Heart left ventricle (tissue), 16 donors: ENCODE measurements around the gene PTPRZ1. TPM values are rescaled to one million over a fixed set of nuclear protein-coding genes. Genes with fewer than 3 reads are reported as not detected.

Experiments
- ATAC-seq, 4 donors: fragments of 200-7000 bp; cut with Tn5 transposase; one replicate each; pipeline ENCODE4 v1.9.1; 2020 to 2022; ENCODE audit warnings: moderate library complexity in 4 of 4, mild to moderate bottlenecking in 3 of 4, moderate number of reproducible peaks in 1 of 4
- DNase-seq, 5 donors: peaks; one replicate each; pipeline ENCODE4 v3.0.0-alpha.2; 2020
- H3K27ac ChIP-seq, 12 donors: fragments of 200-600 bp; sonication (generic) in 4 of 12; one replicate each; pipeline versions ENCODE4 v1.5.0 to v1.8.0; 2016 to 2022; ENCODE audit warnings: mild to moderate bottlenecking in 2 of 12
- H3K27me3 ChIP-seq, 9 donors: fragments of 200-600 bp; sonication (generic) in 2 of 9; one replicate each; pipeline versions ENCODE4 v1.5.1 to v1.8.0; 2016 to 2022; ENCODE audit warnings: mild to moderate bottlenecking in 3 of 9
- H3K36me3 ChIP-seq, 9 donors: fragments of 200-600 bp; sonication (generic) in 2 of 9; one replicate each; pipeline versions ENCODE4 v1.5.0 to v1.8.0; 2018 to 2022; ENCODE audit warnings: mild to moderate bottlenecking in 2 of 9
- H3K4me1 ChIP-seq, 12 donors: fragments of 200-600 bp; sonication (generic) in 4 of 12; one replicate each; pipeline versions ENCODE4 v1.5.0 to v1.8.0; 2016 to 2022; ENCODE audit warnings: mild to moderate bottlenecking in 3 of 12
- H3K4me3 ChIP-seq, 12 donors: fragments of 200-600 bp; sonication (generic) in 4 of 12; one replicate each; pipeline versions ENCODE4 v1.5.0 to v1.8.0; 2017 to 2022; ENCODE audit warnings: mild to moderate bottlenecking in 9 of 12, moderate library complexity in 4 of 12
- H3K9me3 ChIP-seq, 12 donors: fragments of 200-600 bp; sonication (generic) in 4 of 12; one replicate each; pipeline versions ENCODE4 v1.5.0 to v1.8.0; 2016 to 2022; ENCODE audit warnings: mild to moderate bottlenecking in 1 of 12
- POLR2A ChIP-seq, 2 donors: fragments of 450-650 bp; IDR thresholded peaks; one replicate each; pipeline ENCODE4 v1.6.1; 2017; ENCODE audit warnings: antibody characterized with exemption in 2 of 2, mild to moderate bottlenecking in 2 of 2, moderate library complexity in 2 of 2
- WGBS, 4 donors: extraction: QIAGEN DNeasy Blood & Tissue Kit in 2 of 4; methylation state at CpG; one replicate each; pipeline versions ENCODE4 v1.1.5 to v1.1.7; 2013 to 2018; 5-methylcytosine and 5-hydroxymethylcytosine counted together
- intact Hi-C, 10 donors: fragments of 100-400 bp; cut with DNase I; formaldehyde crosslinking; loops; one replicate each; pipeline versions ENCODE4 v1.11.1 to v1.14.2; 2022
- polyA plus RNA-seq, 2 donors: library from polyadenylated mRNA; stranded (reverse); fragments of 200-250 nt; gene quantifications; one replicate each; pipeline ENCODE4 v1.2.3, GENCODE V29; 2013
- total RNA-seq, 9 donors: library from RNA; depleted of rRNA in 2 of 9; stranded (reverse); fragments of >200 nt in 2 of 9; fragmentation: NEBNext Ultra II Directional in 3 of 9; extraction: Animal tissue kit (Norgen Biotek cat#: 25700) in 3 of 9; gene quantifications; one replicate each; pipeline versions ENCODE4 v1.1.0 to v1.2.4, GENCODE V29; 2016 to 2023
- TF ChIP-seq, protein P1 (sequence below), 12 donors: fragments of 200-600 bp; sonication (generic) in 4 of 12; IDR thresholded peaks; one replicate each; pipeline versions ENCODE4 v1.5.0 to v1.8.0; 2018 to 2022; ENCODE audit warnings: antibody characterized with exemption in 12 of 12, mild to moderate bottlenecking in 5 of 12
- donor health status: ischemic (EF 13 %, LVEDD 7.1; RV severe dilation, severe dysfunction).
- donor health status: healthy with polysubstance abuse.
- donor health status: DM: no; HTN: yes; CAD: no.
- donor health status: DM: no; HTN: no; CAD: no.
- donor health status: ischemic (EF 25% LVEDD 6.9; RV normal size, moderate dysfunction).
- donor health status: ischemic (EF 25% LVEDD 5.7; RV mildly dilated, moderate dysfunction).
- donor health status: healthy.
- donor health status: DM: yes; HTN: yes; CAD: no.
- donor health status: ischemic (EF 35%, LVEDD 5.7; RV mildly dilated, moderate dysfunction).
- donor health status: nonischemic (EF 11% LVEDD 7.7; RV severe dilation, severe dysfunction).
- donor health status: DM: yes; HTN: yes; CAD: no.
- donor health status: PGD.
- donor health status: ischemic (EF 29% LVEDD 5.4; RV normal size, mild dysfunction).
- donor health status: nonischemic (EF 23%, LVEDD 6.1; RV moderate dilation, normal function).

PTPRZ1 gene
- total and polyA plus RNA-seq, 11 donors: 0.27 to 4.8 (median 0.45) TPM

- Histone ChIP-seq H3K36me3 (peaks cover 0 to 2% (median 0%) of the 10 kb centered on the region in 9 donors), H3K9me3 (no peaks in the 10 kb centered on the region), H3K27me3 (no peaks in the 10 kb centered on the region), H3K4me1 (no peaks in the 10 kb centered on the region), H3K4me3 (no peak overlapping the region), H3K27ac (no peak overlapping the region)
- TF ChIP-seq, protein P1, sequence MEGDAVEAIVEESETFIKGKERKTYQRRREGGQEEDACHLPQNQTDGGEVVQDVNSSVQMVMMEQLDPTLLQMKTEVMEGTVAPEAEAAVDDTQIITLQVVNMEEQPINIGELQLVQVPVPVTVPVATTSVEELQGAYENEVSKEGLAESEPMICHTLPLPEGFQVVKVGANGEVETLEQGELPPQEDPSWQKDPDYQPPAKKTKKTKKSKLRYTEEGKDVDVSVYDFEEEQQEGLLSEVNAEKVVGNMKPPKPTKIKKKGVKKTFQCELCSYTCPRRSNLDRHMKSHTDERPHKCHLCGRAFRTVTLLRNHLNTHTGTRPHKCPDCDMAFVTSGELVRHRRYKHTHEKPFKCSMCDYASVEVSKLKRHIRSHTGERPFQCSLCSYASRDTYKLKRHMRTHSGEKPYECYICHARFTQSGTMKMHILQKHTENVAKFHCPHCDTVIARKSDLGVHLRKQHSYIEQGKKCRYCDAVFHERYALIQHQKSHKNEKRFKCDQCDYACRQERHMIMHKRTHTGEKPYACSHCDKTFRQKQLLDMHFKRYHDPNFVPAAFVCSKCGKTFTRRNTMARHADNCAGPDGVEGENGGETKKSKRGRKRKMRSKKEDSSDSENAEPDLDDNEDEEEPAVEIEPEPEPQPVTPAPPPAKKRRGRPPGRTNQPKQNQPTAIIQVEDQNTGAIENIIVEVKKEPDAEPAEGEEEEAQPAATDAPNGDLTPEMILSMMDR (IDR thresholded peaks at IDR 0.05): no peak
- no peak for TF ChIP-seq POLR2A (IDR thresholded peaks at IDR 0.05)
- intact Hi-C loops: no loop called here
- 61 to 74% (median 63%) methylated on average over 3 of the region's 3 CpGs for WGBS, 4 donors
- DNase-seq (no peak), ATAC-seq (no peak)
Measured at GRCh38 chr7:122068999-122069398, 196.0 kb downstream of the PTPRZ1 start.

DNA sequence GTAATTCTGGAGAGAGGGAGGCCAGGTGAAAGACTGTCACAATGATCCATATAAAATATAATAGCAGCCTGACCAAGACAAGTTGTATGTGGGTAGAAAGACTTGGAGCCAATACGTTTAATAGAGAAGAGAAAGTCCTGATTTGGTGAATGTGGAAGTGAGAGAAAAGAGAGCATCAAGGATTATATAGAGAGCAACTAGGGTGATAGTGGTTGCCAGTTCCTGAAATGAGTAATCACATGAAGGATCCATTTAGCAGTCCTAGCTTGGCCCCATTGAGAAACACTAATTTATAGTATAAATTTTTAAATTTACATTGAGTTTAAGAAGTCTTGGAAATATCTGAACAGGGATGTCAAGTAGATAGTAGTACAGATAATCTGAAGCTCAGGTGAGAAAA lies 197.1 kb downstream of the PTPRZ1 start:
- DNase-seq (no peak), ATAC-seq (no peak)
- peaks cover 0 to 11% (median 5%) of the 10 kb centered on the region in 9 donors for H3K36me3 ChIP-seq
- no peaks in the 10 kb centered on the region for H3K9me3 ChIP-seq
- H3K4me1 ChIP-seq: no peaks in the 10 kb centered on the region
- no peak for TF ChIP-seq POLR2A (IDR thresholded peaks at IDR 0.05)
- TF ChIP-seq, protein P1 (IDR thresholded peaks at IDR 0.05): no peak
- no peaks in the 10 kb centered on the region for H3K27me3 ChIP-seq
- 67 to 76% (median 70%) methylated on average over 1 of the region's 1 CpG for WGBS, 4 donors
- H3K27ac ChIP-seq: no peak overlapping the region
- intact Hi-C loops: no loop called here
- no peak overlapping the region for H3K4me3 ChIP-seq

DNA sequence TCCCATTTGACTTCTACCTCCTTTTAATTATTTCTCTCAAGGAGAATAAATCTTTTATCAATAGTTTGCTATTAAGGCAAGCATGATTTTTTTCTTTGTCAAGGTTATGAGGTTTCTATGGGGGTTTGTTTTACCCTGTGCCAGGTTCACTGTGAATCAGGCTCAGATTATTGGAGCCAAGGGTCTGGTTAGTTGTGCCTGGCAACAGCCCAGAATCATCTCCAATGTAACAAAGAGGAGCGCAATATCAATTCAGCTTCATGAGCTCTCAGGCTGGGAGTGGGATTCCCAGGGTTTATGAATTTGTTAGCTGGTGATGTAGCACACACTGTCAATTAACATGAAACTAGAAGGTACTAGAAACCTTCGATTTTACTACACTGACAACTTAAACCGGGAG lies 197.9 kb downstream of the PTPRZ1 start:
- ATAC-seq: no peak
- Histone ChIP-seq H3K4me1 (no peaks in the 10 kb centered on the region), H3K4me3 (no peak overlapping the region), H3K27ac (no peak overlapping the region), H3K9me3 (no peaks in the 10 kb centered on the region), H3K27me3 (no peaks in the 10 kb centered on the region), H3K36me3 (peaks cover 0 to 18% (median 9%) of the 10 kb centered on the region in 9 donors)
- TF ChIP-seq, protein P1 (IDR thresholded peaks at IDR 0.05): no peak
- TF ChIP-seq POLR2A (IDR thresholded peaks at IDR 0.05): no peak
- WGBS, 4 donors: 92 to 99% (median 95%) methylated on average over 3 of the region's 3 CpGs
- intact Hi-C loops: no loop called here
- no peak for DNase-seq

GRCh38 chr7:122072272-122072671 lies 199.3 kb downstream of the PTPRZ1 start:
- intact Hi-C loops: no loop called here
- WGBS, 4 donors: 93 to 100% (median 94%) methylated on average over 2 of the region's 2 CpGs
- Histone ChIP-seq H3K4me3 (no peak overlapping the region), H3K36me3 (peaks cover 0 to 32% (median 14%) of the 10 kb centered on the region in 9 donors), H3K27ac (no peak overlapping the region), H3K4me1 (no peaks in the 10 kb centered on the region), H3K9me3 (no peaks in the 10 kb centered on the region), H3K27me3 (no peaks in the 10 kb centered on the region)
- TF ChIP-seq POLR2A (IDR thresholded peaks at IDR 0.05): no peak
- TF ChIP-seq, protein P1 (IDR thresholded peaks at IDR 0.05): no peak
- DNase-seq (no peak), ATAC-seq (no peak)
